Lower lobe of right lung (tissue), 2 donors: ENCODE results near the gene POF1B. TPM values are rescaled to one million over a fixed set of nuclear protein-coding genes. Genes with fewer than 3 reads are reported as not detected.

Experiments
- ATAC-seq, 2 donors: fragments of 200-7000 bp; cut with Tn5 transposase; one replicate each; pipeline ENCODE4 v1.9.1; 2020 to 2022; ENCODE audit warnings: mild to moderate bottlenecking in 2 of 2, moderate library complexity in 2 of 2
- DNase-seq: peaks from one replicate; pipeline ENCODE4 v3.0.0-alpha.2; 2020
- H3K27ac ChIP-seq: fragments of 200-600 bp; one replicate; pipeline ENCODE4 v1.8.0; 2022
- H3K27me3 ChIP-seq: fragments of 200-600 bp; one replicate; pipeline ENCODE4 v1.8.0; 2022; ENCODE audit warnings: low read depth
- H3K36me3 ChIP-seq: fragments of 200-600 bp; one replicate; pipeline ENCODE4 v1.8.0; 2022; ENCODE audit warnings: mild to moderate bottlenecking
- H3K4me1 ChIP-seq: fragments of 200-600 bp; one replicate; pipeline ENCODE4 v1.8.0; 2022
- H3K4me3 ChIP-seq: fragments of 200-600 bp; one replicate; pipeline ENCODE4 v1.8.0; 2022; ENCODE audit warnings: mild to moderate bottlenecking
- H3K9me3 ChIP-seq: fragments of 200-600 bp; one replicate; pipeline ENCODE4 v1.8.0; 2022
- CTCF ChIP-seq: fragments of 200-600 bp; IDR thresholded peaks from one replicate; pipeline ENCODE4 v1.8.0; 2022; ENCODE audit warnings: antibody characterized with exemption, mild to moderate bottlenecking
- intact Hi-C: fragments of 100-400 bp; cut with DNase I; formaldehyde crosslinking; loops from one replicate; pipeline ENCODE4 v1.11.0; 2022
- total RNA-seq: library from RNA; stranded (reverse); fragmentation: NEBNext Ultra II Directional; extraction: Animal tissue kit (Norgen Biotek cat#: 25700); gene quantifications from one replicate; pipeline ENCODE4 v1.2.1, GENCODE V29; 2021
- donor health status: DM: no; HTN: yes; CAD: no; lungs with severe emphysema.

Gene POF1B
- total RNA-seq, 1 donor from 2014 or later, result 2.5 TPM

GRCh38 chrX:85381602-85382001 lies 2.1 kb upstream of the POF1B start:
- Histone ChIP-seq H3K4me1 (no peaks in the 10 kb centered on the region), H3K27ac (no peak overlapping the region), H3K4me3 (no peak overlapping the region), H3K9me3 (no peaks in the 10 kb centered on the region), H3K27me3 (no peaks in the 10 kb centered on the region), H3K36me3 (no peaks in the 10 kb centered on the region)
- DNase-seq (no peak), ATAC-seq (no peak)
- intact Hi-C loops, result no loop called here
- TF ChIP-seq CTCF, result no peak

GRCh38 chrX:85378461-85378860 lies 1.0 kb downstream of the POF1B start:
- ATAC-seq, result no peak
- H3K27ac ChIP-seq, result no peak overlapping the region

GRCh38 chrX:85375333-85375738 lies 4.1 kb downstream of the POF1B start:
- TF ChIP-seq CTCF, result no peak
- Histone ChIP-seq H3K4me1 (no peaks in the 10 kb centered on the region), H3K36me3 (no peaks in the 10 kb centered on the region), H3K4me3 (no peak overlapping the region), H3K27me3 (no peaks in the 10 kb centered on the region), H3K9me3 (no peaks in the 10 kb centered on the region), H3K27ac (no peak overlapping the region)
- intact Hi-C loops, result no loop called here
- no peak for ATAC-seq
- no peak for DNase-seq

More at GRCh38 chrX:85378461-85378860, 1.0 kb downstream of the POF1B start:
- TF ChIP-seq CTCF, result no peak
- Histone ChIP-seq H3K4me3 (no peak overlapping the region), H3K36me3 (no peaks in the 10 kb centered on the region), H3K9me3 (no peaks in the 10 kb centered on the region), H3K27me3 (no peaks in the 10 kb centered on the region), H3K4me1 (no peaks in the 10 kb centered on the region)
- intact Hi-C loops, result no loop called here
- DNase-seq, result no peak

- H3K27ac ChIP-seq, result no peak overlapping the region
- no peaks in the 10 kb centered on the region for H3K36me3 ChIP-seq
- no peak overlapping the region for H3K4me3 ChIP-seq
- no peak for ATAC-seq
- H3K9me3 ChIP-seq, result no peaks in the 10 kb centered on the region
- TF ChIP-seq CTCF, result no peak
- H3K27me3 ChIP-seq, result no peaks in the 10 kb centered on the region
- intact Hi-C loops, result no loop called here
- DNase-seq, result no peak
- no peaks in the 10 kb centered on the region for H3K4me1 ChIP-seq
These were observed 14.0 kb downstream of the POF1B start for GRCh38 chrX:85365370-85365995.

GRCh38 chrX:85359051-85359450 lies 20.4 kb downstream of the POF1B start:
- no peak overlapping the region for H3K27ac ChIP-seq
- no peaks in the 10 kb centered on the region for H3K4me1 ChIP-seq
- no peaks in the 10 kb centered on the region for H3K36me3 ChIP-seq
- H3K4me3 ChIP-seq, result no peak overlapping the region
- DNase-seq (no peak), ATAC-seq (no peak)
- intact Hi-C loops, result no loop called here
- no peaks in the 10 kb centered on the region for H3K27me3 ChIP-seq
- TF ChIP-seq CTCF, result no peak
- H3K9me3 ChIP-seq, result no peaks in the 10 kb centered on the region
